Transverse colon (tissue), 4 donors: ENCODE results near the gene TMEM59L.

Source experiments
- CTCF ChIP-seq, 5 experiments: fragments of 200-600 bp in 3 of 5; fragments of 450-650 bp in 2 of 5; sonication (generic) in 3 of 5; IDR thresholded peaks; 1 replicate in 2 of 5; 2 replicates in 3 of 5; pipeline ENCODE4 v1.5.1; 2016 to 2017; ENCODE audit warnings: antibody characterized with exemption in 5 of 5, inconsistent platforms in 3 of 5, mild to moderate bottlenecking in 2 of 5, moderate library complexity in 1 of 5
- POLR2A ChIP-seq: fragments of 450-650 bp; IDR thresholded peaks from one replicate; pipeline ENCODE4 v1.6.1; 2016; ENCODE audit warnings: antibody characterized with exemption, mild to moderate bottlenecking, moderate library complexity
- POLR2AphosphoS5 ChIP-seq, 3 donors: sonication (generic); formaldehyde crosslinking; IDR thresholded peaks; one replicate each; pipeline ENCODE4 v1.6.1; 2016; ENCODE audit warnings: antibody characterized with exemption in 3 of 3

- TF ChIP-seq POLR2AphosphoS5 (IDR thresholded peaks at IDR 0.05): no peak
- TF ChIP-seq CTCF (IDR thresholded peaks at IDR 0.05): no peak
- no peak for TF ChIP-seq POLR2A
Observed at GRCh38 chr19:18626906-18627305, 14.2 kb downstream of the TMEM59L start.
